Esophagus muscularis mucosa (tissue), 4 donors: ENCODE results near the gene CTBP1.

ENCODE experiments used
- CTCF ChIP-seq, 3 experiments: fragments of 200-600 bp in 2 of 3; fragments of 450-650 bp in 1 of 3; sonication (generic) in 2 of 3; IDR thresholded peaks; one replicate each; pipeline ENCODE4 v1.5.1; 2017 to 2019; ENCODE audit warnings: antibody characterized with exemption in 3 of 3, mild to moderate bottlenecking in 2 of 3, moderate library complexity in 1 of 3
- EP300 ChIP-seq: sonication (generic); formaldehyde crosslinking; IDR thresholded peaks from one replicate; pipeline ENCODE4 v1.6.1; 2017; ENCODE audit warnings: antibody characterized with exemption
- POLR2A ChIP-seq: fragments of 450-650 bp; IDR thresholded peaks from one replicate; pipeline ENCODE4 v1.6.1; 2017; ENCODE audit warnings: antibody characterized with exemption, moderate library complexity, mild to moderate bottlenecking, low read depth
- POLR2AphosphoS5 ChIP-seq, 2 donors: sonication (generic); formaldehyde crosslinking; IDR thresholded peaks; one replicate each; pipeline ENCODE4 v1.6.1; 2017; ENCODE audit warnings: antibody characterized with exemption in 2 of 2

- no peak for TF ChIP-seq POLR2AphosphoS5 (IDR thresholded peaks at IDR 0.05)
- TF ChIP-seq CTCF (IDR thresholded peaks at IDR 0.05) = no peak
- TF ChIP-seq POLR2A = no peak
- no peak for TF ChIP-seq EP300
These were observed 37.6 kb downstream of the CTBP1 start for GRCh38 chr4:1211371-1211770.
